B cell (primary cell): ENCODE results near the gene SMIM36. TPM values are rescaled to one million over a fixed set of nuclear protein-coding genes. Genes with fewer than 3 reads are reported as not detected.
"Not testable (repeated sequence)": the region's sequence is repeated elsewhere in the genome, so short reads cannot be mapped to it uniquely, and the experiment has no call there.

Experiments used
- ATAC-seq: fragments of 200-7000 bp; cut with Tn5 transposase; one replicate; pipeline ENCODE4 v1.10.0; 2021; ENCODE audit warnings: low read depth, mild to moderate bottlenecking, moderate number of reproducible peaks, moderate library complexity
- CTCF ChIA-PET: fragments of 350-600 bp; sonication (Branson Sonifier 250); formaldehyde crosslinking; loops from one replicate; lab custom pipeline; 2021; ENCODE audit warnings: antibody characterized with exemption, inconsistent platforms; lab: Charles Lee
- POLR2A ChIA-PET: fragments of 350-600 bp; sonication (Branson Sonifier 250); formaldehyde crosslinking; loops from one replicate; lab custom pipeline; 2021; ENCODE audit warnings: antibody characterized with exemption; lab: Charles Lee
- DNase-seq: peaks from one replicate; pipeline ENCODE4 v3.0.0; 2013
- H2AFZ ChIP-seq: 2 replicates; pipeline ENCODE4 v1.6.1; 2012; ENCODE audit warnings: mild to moderate bottlenecking, low read depth, low read length; ENCODE audit not compliant: insufficient read depth, poor library complexity, severe bottlenecking
- H3K27ac ChIP-seq, 2 donors: 1 replicate in 1 of 2; 2 replicates in 1 of 2; pipeline ENCODE4 v1.5.1; 2012 to 2013; ENCODE audit warnings: low read length in 2 of 2, mild to moderate bottlenecking in 2 of 2, moderate library complexity in 1 of 2
- H3K27me3 ChIP-seq, 4 experiments: fragments of 200-600 bp in 1 of 4; sonication (generic) in 1 of 4; replicated peaks in 1 of 4; 1 replicate in 2 of 4; 2 replicates in 2 of 4; pipeline versions ENCODE4 v1.6.1 to v1.7.0; 2013 to 2016; ENCODE audit warnings: low read length in 3 of 4, mild to moderate bottlenecking in 2 of 4, mixed read lengths in 1 of 4, moderate library complexity in 1 of 4; ENCODE audit not compliant: insufficient read depth in 4 of 4, control insufficient read depth in 3 of 4; ENCODE audit errors: control extremely low read depth in 1 of 4
- H3K36me3 ChIP-seq, 2 experiments: replicated peaks in 1 of 2; 1 replicate in 1 of 2; 2 replicates in 1 of 2; pipeline versions ENCODE4 v1.6.1 to v1.7.1; 2013; ENCODE audit warnings: low read length in 1 of 2; ENCODE audit not compliant: insufficient read depth in 2 of 2, control insufficient read depth in 1 of 2; ENCODE audit errors: control extremely low read depth in 1 of 2, extremely low read depth in 1 of 2
- H3K4me1 ChIP-seq, 2 donors: fragments of 200-600 bp in 1 of 2; sonication (generic) in 1 of 2; 1 replicate in 1 of 2; 2 replicates in 1 of 2; pipeline versions ENCODE4 v1.5.1 to v1.6.1; 2013 to 2017; ENCODE audit warnings: low read length in 2 of 2; ENCODE audit not compliant: control insufficient read depth in 2 of 2, insufficient read depth in 2 of 2
- H3K4me2 ChIP-seq: replicated peaks from 2 replicates; pipeline ENCODE3; 2012; ENCODE audit warnings: mild to moderate bottlenecking, low read depth, low read length; ENCODE audit not compliant: poor library complexity, severe bottlenecking
- H3K4me3 ChIP-seq, 5 experiments: fragments of 200-600 bp in 1 of 5; sonication (generic) in 1 of 5; 1 replicate in 3 of 5; 2 replicates in 2 of 5; pipeline versions ENCODE4 v1.5.1 to v1.7.0; 2011 to 2016; ENCODE audit warnings: low read length in 4 of 5, mild to moderate bottlenecking in 4 of 5, low read depth in 2 of 5, control low read depth in 1 of 5, moderate library complexity in 1 of 5; ENCODE audit not compliant: insufficient read depth in 1 of 5; ENCODE audit errors: control extremely low read depth in 1 of 5, extremely low read depth in 1 of 5
- H3K79me2 ChIP-seq: fragments of 200-600 bp; sonication (generic); one replicate; pipeline ENCODE4 v1.6.0; 2016; ENCODE audit warnings: low read length; ENCODE audit not compliant: control insufficient read depth, insufficient read depth
- H3K9ac ChIP-seq: fragments of 200-600 bp; sonication (generic); 2 replicates; pipeline ENCODE4 v1.6.1; 2017; ENCODE audit warnings: mild to moderate bottlenecking, low read length, moderate library complexity
- H3K9me3 ChIP-seq, 3 donors: one replicate each; pipeline versions ENCODE4 v1.6.1 to v1.7.1; 2013; ENCODE audit warnings: low read length in 2 of 3; ENCODE audit not compliant: control insufficient read depth in 2 of 3, insufficient read depth in 1 of 3; ENCODE audit errors: control extremely low read depth in 1 of 3
- H4K20me1 ChIP-seq: 2 replicates; pipeline ENCODE4 v1.6.0; 2012; ENCODE audit warnings: mild to moderate bottlenecking, low read length; ENCODE audit not compliant: insufficient read depth, control insufficient read depth, poor library complexity, severe bottlenecking
- H3K27ac Mint-ChIP-seq: one replicate; pipeline ENCODE4 v1.8.0; 2021; ENCODE audit warnings: mixed read lengths
- H3K27me3 Mint-ChIP-seq: one replicate; pipeline ENCODE4 v1.8.0; 2021; ENCODE audit warnings: mixed read lengths
- H3K4me1 Mint-ChIP-seq: one replicate; pipeline ENCODE4 v1.8.0; 2021; ENCODE audit warnings: mixed read lengths
- H3K4me3 Mint-ChIP-seq: one replicate; pipeline ENCODE4 v1.8.0; 2021; ENCODE audit warnings: mixed read lengths
- H3K9me3 Mint-ChIP-seq: one replicate; pipeline ENCODE4 v1.8.0; 2022; ENCODE audit warnings: mixed read lengths; ENCODE audit not compliant: insufficient read depth
- CTCF ChIP-seq: fragments of 200-600 bp; IDR thresholded peaks from one replicate; pipeline ENCODE4 v1.8.0; 2022; ENCODE audit warnings: antibody characterized with exemption, mild to moderate bottlenecking
- EZH2 ChIP-seq: IDR thresholded peaks from 2 replicates; pipeline ENCODE4 v1.6.1; 2012; ENCODE audit warnings: borderline replicate concordance, low read depth, mild to moderate bottlenecking, moderate library complexity, low read length; ENCODE audit not compliant: insufficient read depth, poor library complexity, severe bottlenecking
- WGBS: methylation state at CpG from one replicate; pipeline ENCODE4 v1.1.5; 2013; ENCODE audit warnings: missing lambda C conversion rate; ENCODE audit not compliant: insufficient coverage; 5-methylcytosine and 5-hydroxymethylcytosine counted together
- intact Hi-C: fragments of 100-400 bp; cut with micrococcal nuclease; formaldehyde crosslinking; loops from one replicate; pipeline ENCODE4 v1.10.0; 2022
- polyA plus RNA-seq: library from polyadenylated mRNA; depleted of rRNA; stranded (reverse); fragments of >200 nt; gene quantifications from 2 replicates; pipeline ENCODE4 v1.2.3, GENCODE V29; 2012
- total RNA-seq, 2 donors: library from RNA; stranded (reverse); fragments of 120-200 nt in 1 of 2; gene quantifications; 1 replicate in 1 of 2; 2 replicates in 1 of 2; pipeline versions ENCODE4 v1.2.3 to v1.2.4, GENCODE V29; 2013 to 2022

The SMIM36 gene
- total and polyA plus RNA-seq, 2 donors (not counting 1 experiment from before 2014, with no cell fraction given): not detected

- peaks cover 16% of the 10 kb centered on the region for H3K4me1 Mint-ChIP-seq
Observed at GRCh38 chr17:55446581-55447205, 64.6 kb downstream of the SMIM36 start.

GRCh38 chr17:55446004-55446403 lies 65.2 kb downstream of the SMIM36 start:
- H3K9me3 Mint-ChIP-seq, H3K27ac Mint-ChIP-seq, H3K27me3 ChIP-seq, H3K4me3 Mint-ChIP-seq, ATAC-seq, DNase-seq, H3K4me2 ChIP-seq, POLR2A ChIA-PET, H3K9me3 ChIP-seq, H3K27ac ChIP-seq, H4K20me1 ChIP-seq, H3K36me3 ChIP-seq, H3K79me2 ChIP-seq, H3K4me3 ChIP-seq, H3K9ac ChIP-seq, H2AFZ ChIP-seq: not testable (repeated sequence)
- peaks cover 13% of the 10 kb centered on the region in 2 donors for H3K4me1 ChIP-seq
- 93% methylated on average over 4 of the region's 4 CpGs for WGBS
- Mint-ChIP-seq H3K27me3 (peaks cover 11% of the 10 kb centered on the region), H3K4me1 (peaks cover 16% of the 10 kb centered on the region)
- CTCF ChIA-PET: interaction anchor here (0.6 to 0.7 kb wide), 2 partner anchors 68 to 126 kb away, joined by 3 read pairs; no protein-coding TSS in a partner anchor
- intact Hi-C loops: loop anchor here (5.0 kb wide), 1 partner anchor 34 kb away; no protein-coding TSS in a partner anchor

More at GRCh38 chr17:55446581-55447205, 64.6 kb downstream of the SMIM36 start:
- intact Hi-C loops: loop anchor here (5.0 kb wide), 1 partner anchor 34 kb away; no protein-coding TSS in a partner anchor
- TF ChIP-seq CTCF (no peak), EZH2 (no peak)
- no peak for ATAC-seq
- Mint-ChIP-seq H3K27ac (no peak overlapping the region), H3K27me3 (peaks cover 15% of the 10 kb centered on the region), H3K9me3 (no peaks in the 10 kb centered on the region), H3K4me3 (no peak overlapping the region)
- H3K9ac ChIP-seq: no peak overlapping the region
- ChIA-PET POLR2A (no interaction called here), CTCF (interaction anchor here (0.6 kb wide), 1 partner anchor 68 kb away, joined by 3 read pairs; no protein-coding TSS in a partner anchor)
- no peak overlapping the region for H3K4me2 ChIP-seq
- no peak for DNase-seq
- H3K27me3 ChIP-seq: peaks cover 0 to 4% (median under 1%) of the 10 kb centered on the region in 4 experiments
- no CpG with 5 or more reads among the region's 4 CpGs for WGBS
- H3K9me3 ChIP-seq: no peaks in the 10 kb centered on the region
- no peak overlapping the region for H3K4me3 ChIP-seq
- no peaks in the 10 kb centered on the region for H4K20me1 ChIP-seq
- H3K4me1 ChIP-seq: peaks cover 13% of the 10 kb centered on the region in 2 donors
- H2AFZ ChIP-seq: no peak overlapping the region
- no peaks in the 10 kb centered on the region for H3K79me2 ChIP-seq
- H3K27ac ChIP-seq: no peak overlapping the region
- H3K36me3 ChIP-seq: no peaks in the 10 kb centered on the region
